Measurements from ENCODE around the gene PRR5. TPM values are rescaled to one million over a fixed set of nuclear protein-coding genes. Genes with fewer than 3 reads are reported as not detected.

PRR5 gene
- total RNA-seq, 1 donor from 2014 or later, result 24.9 TPM

GRCh38 chr22:44711690-44712555, 9.9 kb downstream of the PRR5 start:
- intact Hi-C loops (cut with micrococcal nuclease), result no loop called here

- intact Hi-C loops (cut with micrococcal nuclease), result no loop called here
Measured at GRCh38 chr22:44712962-44713361, 11.0 kb downstream of the PRR5 start.

- intact Hi-C loops (cut with micrococcal nuclease), result no loop called here
Measured at GRCh38 chr22:44714703-44715350, 12.8 kb downstream of the PRR5 start.

- intact Hi-C loops (cut with micrococcal nuclease), result no loop called here
Measured at GRCh38 chr22:44718418-44718817, 16.4 kb downstream of the PRR5 start.

GRCh38 chr22:44719586-44720368, 17.8 kb downstream of the PRR5 start:
- intact Hi-C loops (cut with micrococcal nuclease), result no loop called here

- intact Hi-C loops (cut with micrococcal nuclease), result no loop called here
Measured at GRCh38 chr22:44721213-44721612, 19.2 kb downstream of the PRR5 start.

- intact Hi-C loops (cut with micrococcal nuclease), result no loop called here
Measured at GRCh38 chr22:44722611-44723010, 20.6 kb downstream of the PRR5 start.

GRCh38 chr22:44723801-44724200, 21.8 kb downstream of the PRR5 start:
- intact Hi-C loops (cut with micrococcal nuclease), result no loop called here

- intact Hi-C loops (cut with micrococcal nuclease), result no loop called here
Measured at GRCh38 chr22:44724416-44724815, 22.4 kb downstream of the PRR5 start.

- intact Hi-C loops (cut with micrococcal nuclease), result no loop called here
Measured at GRCh38 chr22:44724859-44725258, 22.9 kb downstream of the PRR5 start.

GRCh38 chr22:44726439-44726838, 24.4 kb downstream of the PRR5 start:
- intact Hi-C loops (cut with micrococcal nuclease), result no loop called here

- intact Hi-C loops (cut with micrococcal nuclease), result no loop called here
Measured at GRCh38 chr22:44727148-44727547, 25.1 kb downstream of the PRR5 start.

GRCh38 chr22:44727709-44728108, 25.7 kb downstream of the PRR5 start:
- intact Hi-C loops (cut with micrococcal nuclease), result no loop called here

- intact Hi-C loops (cut with micrococcal nuclease), result no loop called here
Measured at GRCh38 chr22:44728761-44729324, 26.8 kb downstream of the PRR5 start.

- intact Hi-C loops (cut with micrococcal nuclease), result no loop called here
Measured at GRCh38 chr22:44729391-44730021, 27.5 kb downstream of the PRR5 start.

- intact Hi-C loops (cut with micrococcal nuclease), result no loop called here
Measured at GRCh38 chr22:44730022-44730393, 28.0 kb downstream of the PRR5 start.

- intact Hi-C loops (cut with micrococcal nuclease), result no loop called here
Measured at GRCh38 chr22:44730490-44731356, 28.7 kb downstream of the PRR5 start.

- intact Hi-C loops (cut with micrococcal nuclease), result no loop called here
Measured at GRCh38 chr22:44731357-44731970, 29.5 kb downstream of the PRR5 start.

- intact Hi-C loops (cut with micrococcal nuclease), result no loop called here
Measured at GRCh38 chr22:44732017-44732561, 30.1 kb downstream of the PRR5 start.

- intact Hi-C loops (cut with micrococcal nuclease), result no loop called here
Measured at GRCh38 chr22:44732661-44733060, 30.7 kb downstream of the PRR5 start.
